CD4-positive, alpha-beta memory T cell (primary cell): ENCODE results near the gene HPS5. TPM values are rescaled to one million over a fixed set of nuclear protein-coding genes. Genes with fewer than 3 reads are reported as not detected.

Experiments used
- CTCF ChIA-PET: fragments of 350-600 bp; sonication (Branson Sonifier 250); formaldehyde crosslinking; loops from one replicate; lab custom pipeline; 2021; ENCODE audit warnings: inconsistent platforms; ENCODE audit not compliant: partially characterized antibody; lab: Charles Lee
- POLR2A ChIA-PET: fragments of 350-600 bp; sonication (Branson Sonifier 250); formaldehyde crosslinking; loops from one replicate; lab custom pipeline; 2021; ENCODE audit not compliant: partially characterized antibody; lab: Charles Lee
- DNase-seq, 5 donors: peaks; one replicate each; pipeline versions ENCODE4 v3.0.0 to v3.0.0-alpha.2; 2020 to 2022; ENCODE audit warnings: mixed read lengths in 1 of 5
- H3K27ac ChIP-seq: one replicate; pipeline ENCODE4 v1.7.0; 2013; ENCODE audit warnings: low read depth, low read length
- H3K27me3 ChIP-seq: 2 replicates; pipeline ENCODE4 v1.7.0; 2013; ENCODE audit warnings: mild to moderate bottlenecking, low read length, moderate library complexity; ENCODE audit not compliant: insufficient read depth
- H3K36me3 ChIP-seq: 2 replicates; pipeline ENCODE4 v1.7.0; 2013; ENCODE audit warnings: mild to moderate bottlenecking, low read length, moderate library complexity; ENCODE audit not compliant: insufficient read depth
- H3K4me1 ChIP-seq: 2 replicates; pipeline ENCODE4 v1.7.0; 2013; ENCODE audit warnings: mild to moderate bottlenecking, low read length, moderate library complexity; ENCODE audit not compliant: insufficient read depth
- H3K4me3 ChIP-seq, 2 donors: one replicate each; pipeline ENCODE4 v1.7.0; 2013; ENCODE audit warnings: low read length in 2 of 2, mild to moderate bottlenecking in 1 of 2
- H3K9me3 ChIP-seq, 2 donors: one replicate each; pipeline ENCODE4 v1.7.0; 2013; ENCODE audit warnings: low read length in 2 of 2, control low read depth in 1 of 2; ENCODE audit not compliant: control insufficient read depth in 1 of 2
- H3K27ac Mint-ChIP-seq, 7 donors: one replicate each; pipeline ENCODE4 v1.8.0; 2020 to 2021; ENCODE audit warnings: mixed read lengths in 7 of 7, mild to moderate bottlenecking in 6 of 7, inconsistent platforms in 3 of 7, moderate library complexity in 3 of 7
- H3K27me3 Mint-ChIP-seq, 2 donors: one replicate each; pipeline ENCODE4 v1.8.0; 2020 to 2021; ENCODE audit warnings: mixed read lengths in 2 of 2
- H3K36me3 Mint-ChIP-seq, 2 donors: one replicate each; pipeline ENCODE4 v1.8.0; 2020 to 2021; ENCODE audit warnings: mixed read lengths in 2 of 2, inconsistent platforms in 1 of 2, mild to moderate bottlenecking in 1 of 2
- H3K4me1 Mint-ChIP-seq, 4 donors: one replicate each; pipeline ENCODE4 v1.8.0; 2020 to 2021; ENCODE audit warnings: mixed read lengths in 4 of 4, mild to moderate bottlenecking in 1 of 4
- H3K4me3 Mint-ChIP-seq, 8 donors: one replicate each; pipeline ENCODE4 v1.8.0; 2020 to 2021; ENCODE audit warnings: mixed read lengths in 8 of 8, mild to moderate bottlenecking in 7 of 8, moderate library complexity in 6 of 8, inconsistent platforms in 3 of 8
- H3K9me3 Mint-ChIP-seq, 8 donors: one replicate each; pipeline ENCODE4 v1.8.0; 2020 to 2021; ENCODE audit warnings: mixed read lengths in 8 of 8, mild to moderate bottlenecking in 5 of 8, inconsistent platforms in 3 of 8, moderate library complexity in 1 of 8
- intact Hi-C: fragments of 100-400 bp; cut with micrococcal nuclease; formaldehyde crosslinking; loops from one replicate; pipeline ENCODE4 v1.15.1; 2023
- polyA plus RNA-seq, 2 donors: library from polyadenylated mRNA; unstranded; fragments of 300-500 nt; fragmentation: Illumina TruSeq; gene quantifications; one replicate each; pipeline ENCODE4 v1.2.3, GENCODE V29; 2021
- total RNA-seq, 2 experiments: library from RNA; stranded (reverse); gene quantifications; one replicate each; pipeline ENCODE4 v1.2.3, GENCODE V29; 2021

The HPS5 gene
- total and polyA plus RNA-seq, 4 experiments from 2014 or later: 14.2 to 23.7 (median 18.6) TPM

- no peaks in the 10 kb centered on the region for H3K27me3 ChIP-seq
- no peak for DNase-seq
- Mint-ChIP-seq H3K27ac (peak overlapping the region in 1 of 7 donors; percentile 13), H3K9me3 (no peaks in the 10 kb centered on the region), H3K4me1 (peaks cover 23 to 39% (median 32%) of the 10 kb centered on the region in 4 donors), H3K4me3 (peak overlapping the region in 1 of 8 donors; percentile 32), H3K27me3 (no peaks in the 10 kb centered on the region), H3K36me3 (peaks cover 16 to 37% of the 10 kb centered on the region in 2 donors)
- H3K4me3 ChIP-seq: no peak overlapping the region
- peaks cover 26% of the 10 kb centered on the region for H3K4me1 ChIP-seq
- H3K9me3 ChIP-seq: no peaks in the 10 kb centered on the region
- POLR2A ChIA-PET: interaction anchor here (1.5 kb wide), 1 partner anchor 80 kb away, joined by 4 read pairs; no protein-coding TSS in a partner anchor
- no peaks in the 10 kb centered on the region for H3K36me3 ChIP-seq
- CTCF ChIA-PET: interaction anchor here (0.6 to 2.4 kb wide), 7 partner anchors 9 to 406 kb away, joined by 3 to 6 read pairs (median 3); partner anchors contain the start of gene LDHA
- intact Hi-C loops: no loop called here
- H3K27ac ChIP-seq: no peak overlapping the region
Measured at GRCh38 chr11:18315893-18316292, 6.0 kb downstream of the HPS5 start.

DNA sequence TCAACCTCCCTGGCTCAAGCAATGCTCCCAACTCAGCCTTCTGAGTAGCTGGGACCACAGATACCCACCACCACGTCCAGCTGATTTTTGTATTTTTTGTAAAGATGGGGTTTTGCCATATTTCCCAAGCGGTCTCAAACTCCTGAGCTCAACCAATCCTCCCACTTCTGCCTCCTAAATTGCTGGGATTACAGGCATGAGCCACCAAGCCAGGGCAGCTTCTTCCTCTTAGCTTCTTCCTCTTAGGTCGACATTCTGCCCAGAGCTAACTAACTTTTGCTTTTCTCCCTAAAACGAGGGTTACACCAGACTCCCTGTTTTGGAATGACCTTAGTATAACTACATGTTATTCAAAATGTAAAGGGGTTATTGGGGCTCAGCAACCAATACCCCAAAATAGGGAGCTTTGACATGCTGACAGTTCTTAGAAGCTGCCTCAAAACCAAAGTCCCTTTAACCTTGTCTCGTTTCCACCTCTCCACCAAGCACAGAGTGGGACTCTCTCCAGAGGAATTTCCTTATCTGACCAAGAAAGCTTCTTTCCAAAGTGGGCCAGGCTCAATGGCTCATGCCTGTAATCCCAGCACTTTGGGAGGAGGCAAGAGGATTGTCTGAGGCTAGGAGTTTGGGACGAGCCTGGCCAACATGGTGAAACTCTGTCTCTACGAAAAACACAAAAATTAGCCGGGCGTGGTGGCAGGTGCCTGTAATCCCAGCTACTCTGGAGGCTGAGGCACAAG lies 7.0 kb downstream of the HPS5 start:
- H3K27ac Mint-ChIP-seq: peak overlapping the region in 2 of 7 donors; percentile 31 to 74

DNA sequence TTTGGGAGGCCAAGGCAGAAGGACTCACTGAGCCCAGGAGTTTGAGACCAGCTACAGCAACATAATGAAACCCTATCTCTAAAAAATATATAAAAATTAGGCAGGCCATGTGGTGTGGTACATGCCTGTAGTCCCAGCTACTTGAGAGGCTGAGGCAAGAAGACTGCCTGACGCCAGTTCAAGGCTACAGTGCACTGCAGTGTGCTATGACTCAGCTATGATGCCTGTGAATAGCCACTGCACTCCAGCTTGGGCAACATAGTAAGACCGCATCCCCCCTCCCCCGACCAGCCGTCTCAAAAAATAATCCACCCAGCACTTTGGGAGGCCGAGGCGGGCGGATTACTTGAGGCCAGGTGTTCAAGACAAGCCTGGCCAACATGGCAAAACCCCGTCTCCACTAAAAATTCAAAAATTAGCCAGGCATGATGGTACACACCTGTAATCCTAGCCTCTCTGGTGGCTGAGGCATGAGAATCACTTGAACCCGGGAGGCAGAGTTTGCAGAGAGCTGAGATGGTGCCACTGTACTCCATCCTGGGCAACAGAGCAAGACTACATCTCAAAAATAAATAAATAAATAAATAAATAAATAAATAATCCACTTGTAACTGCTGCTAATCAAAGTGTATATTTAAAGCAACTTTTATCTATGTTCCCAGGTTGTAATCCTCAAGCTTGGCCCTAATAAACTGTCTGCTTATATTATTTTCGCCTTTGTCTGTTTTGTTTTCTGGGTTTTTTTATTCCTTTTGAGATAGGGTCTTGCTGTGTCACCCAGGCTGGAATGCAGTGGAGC lies 7.8 kb downstream of the HPS5 start:
- peaks cover 9% of the 10 kb centered on the region for H3K4me1 ChIP-seq
- Mint-ChIP-seq H3K27ac (peak overlapping the region in 2 of 7 donors; percentile 56 to 69), H3K36me3 (peaks cover 29 to 53% of the 10 kb centered on the region in 2 donors), H3K27me3 (no peaks in the 10 kb centered on the region), H3K4me3 (no peak overlapping the region), H3K4me1 (peaks cover 8 to 22% (median 18%) of the 10 kb centered on the region in 4 donors), H3K9me3 (no peaks in the 10 kb centered on the region)
- no peaks in the 10 kb centered on the region for H3K9me3 ChIP-seq
- ChIA-PET CTCF (interaction anchor here (0.8 to 2.4 kb wide), 5 partner anchors 8 to 457 kb away, joined by 3 to 6 read pairs (median 3); partner anchors contain the start of gene HPS5), POLR2A (interaction anchor here (1.0 to 1.5 kb wide), 5 partner anchors 8 to 81 kb away, joined by 3 to 6 read pairs (median 4); partner anchors contain the start of genes HPS5 and LDHA)
- intact Hi-C loops: no loop called here
- no peak overlapping the region for H3K27ac ChIP-seq
- no peak for DNase-seq
- H3K27me3 ChIP-seq: no peaks in the 10 kb centered on the region
- H3K4me3 ChIP-seq: no peak overlapping the region
- peaks cover 10% of the 10 kb centered on the region for H3K36me3 ChIP-seq

More for the DNA sequence above, 7.0 kb downstream of the HPS5 start:
- Histone ChIP-seq H3K4me3 (no peak overlapping the region), H3K27ac (no peak overlapping the region), H3K36me3 (peaks cover 4% of the 10 kb centered on the region), H3K4me1 (peaks cover 17% of the 10 kb centered on the region), H3K9me3 (no peaks in the 10 kb centered on the region), H3K27me3 (no peaks in the 10 kb centered on the region)
- POLR2A ChIA-PET: interaction anchor here (1.0 to 1.5 kb wide), 4 partner anchors 9 to 81 kb away, joined by 3 to 6 read pairs (median 4); partner anchors contain the start of gene LDHA
- H3K9me3 Mint-ChIP-seq: no peaks in the 10 kb centered on the region
- no peaks in the 10 kb centered on the region for H3K27me3 Mint-ChIP-seq
- peaks cover 25 to 47% of the 10 kb centered on the region in 2 donors for H3K36me3 Mint-ChIP-seq
- intact Hi-C loops: no loop called here
- peaks cover 16 to 29% (median 24%) of the 10 kb centered on the region in 4 donors for H3K4me1 Mint-ChIP-seq
- no peak for DNase-seq
- no peak overlapping the region for H3K4me3 Mint-ChIP-seq
- CTCF ChIA-PET: interaction anchor here (0.8 to 2.4 kb wide), 6 partner anchors 8 to 456 kb away, joined by 3 to 6 read pairs (median 3); no protein-coding TSS in a partner anchor

- H3K4me1 ChIP-seq: no peaks in the 10 kb centered on the region
- H3K27ac Mint-ChIP-seq: peak overlapping the region in 1 of 7 donors; percentile 69
- peaks cover 12% of the 10 kb centered on the region for H3K36me3 ChIP-seq
- H3K9me3 ChIP-seq: no peaks in the 10 kb centered on the region
- no peak overlapping the region for H3K4me3 ChIP-seq
- no peak overlapping the region for H3K27ac ChIP-seq
- POLR2A ChIA-PET: interaction anchor here (1.0 to 1.7 kb wide), 2 partner anchors 9 to 82 kb away, joined by 4 read pairs; partner anchors contain the start of genes HPS5 and LDHA
- no peaks in the 10 kb centered on the region for H3K27me3 ChIP-seq
- DNase-seq: no peak
- CTCF ChIA-PET: interaction anchor here (1.0 to 1.2 kb wide), 2 partner anchors 9 to 27 kb away, joined by 3 to 4 read pairs; partner anchors contain the start of gene HPS5
- peaks cover 6 to 8% (median 8%) of the 10 kb centered on the region in 4 donors for H3K4me1 Mint-ChIP-seq
- no peaks in the 10 kb centered on the region for H3K9me3 Mint-ChIP-seq
- no peaks in the 10 kb centered on the region for H3K27me3 Mint-ChIP-seq
- intact Hi-C loops: no loop called here
- peaks cover 39 to 62% of the 10 kb centered on the region in 2 donors for H3K36me3 Mint-ChIP-seq
- no peak overlapping the region for H3K4me3 Mint-ChIP-seq
Measured at GRCh38 chr11:18312663-18313420, 9.1 kb downstream of the HPS5 start.

DNA sequence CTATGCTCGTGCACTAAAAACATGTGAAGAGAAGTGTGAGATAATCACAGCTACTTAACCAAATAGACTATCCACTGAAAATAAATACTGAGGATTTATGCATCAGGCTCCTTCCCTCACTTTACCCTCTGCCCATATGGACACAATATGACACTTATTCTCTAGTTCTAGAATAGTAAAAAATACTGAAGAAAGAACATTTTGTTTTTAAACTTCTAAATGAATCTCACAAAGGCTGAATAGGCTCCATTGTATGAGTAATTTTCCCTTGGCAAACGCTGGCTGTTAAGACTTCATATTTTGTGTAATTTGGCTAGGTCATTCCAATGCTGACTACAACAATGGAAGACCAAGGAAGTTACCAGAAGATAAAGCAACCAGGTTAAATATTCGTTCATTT lies 9.9 kb downstream of the HPS5 start:
- Mint-ChIP-seq H3K27me3 (no peaks in the 10 kb centered on the region), H3K27ac (no peak overlapping the region), H3K36me3 (peaks cover 39 to 60% of the 10 kb centered on the region in 2 donors), H3K4me1 (peaks cover 6 to 7% (median 6%) of the 10 kb centered on the region in 4 donors), H3K9me3 (no peaks in the 10 kb centered on the region), H3K4me3 (no peak overlapping the region)
- no peaks in the 10 kb centered on the region for H3K27me3 ChIP-seq
- no peak overlapping the region for H3K27ac ChIP-seq
- ChIA-PET POLR2A (interaction anchor here (0.7 to 1.7 kb wide), 2 partner anchors 83 to 99 kb away, joined by 3 to 4 read pairs; partner anchors contain the start of gene LDHA), CTCF (no interaction called here)
- no peak for DNase-seq
- intact Hi-C loops: no loop called here
- no peaks in the 10 kb centered on the region for H3K4me1 ChIP-seq
- no peak overlapping the region for H3K4me3 ChIP-seq
- no peaks in the 10 kb centered on the region for H3K9me3 ChIP-seq
- peaks cover 12% of the 10 kb centered on the region for H3K36me3 ChIP-seq

- Histone ChIP-seq H3K4me3 (no peak overlapping the region), H3K36me3 (peaks cover 18% of the 10 kb centered on the region), H3K4me1 (no peaks in the 10 kb centered on the region), H3K27me3 (no peaks in the 10 kb centered on the region), H3K27ac (no peak overlapping the region), H3K9me3 (no peaks in the 10 kb centered on the region)
- Mint-ChIP-seq H3K36me3 (peaks cover 45 to 62% of the 10 kb centered on the region in 2 donors), H3K4me1 (peaks cover 6 to 7% (median 6%) of the 10 kb centered on the region in 4 donors), H3K9me3 (no peaks in the 10 kb centered on the region), H3K27me3 (no peaks in the 10 kb centered on the region), H3K4me3 (no peak overlapping the region), H3K27ac (no peak overlapping the region)
- DNase-seq: no peak
- intact Hi-C loops: no loop called here
- CTCF ChIA-PET: interaction anchor here (0.9 to 1.2 kb wide), 2 partner anchors 13 to 19 kb away, joined by 3 read pairs; no protein-coding TSS in a partner anchor
- POLR2A ChIA-PET: no interaction called here
Measured at GRCh38 chr11:18310800-18311340, 11.1 kb downstream of the HPS5 start.
